ENCODE data around the gene PRKCQ.

DNA sequence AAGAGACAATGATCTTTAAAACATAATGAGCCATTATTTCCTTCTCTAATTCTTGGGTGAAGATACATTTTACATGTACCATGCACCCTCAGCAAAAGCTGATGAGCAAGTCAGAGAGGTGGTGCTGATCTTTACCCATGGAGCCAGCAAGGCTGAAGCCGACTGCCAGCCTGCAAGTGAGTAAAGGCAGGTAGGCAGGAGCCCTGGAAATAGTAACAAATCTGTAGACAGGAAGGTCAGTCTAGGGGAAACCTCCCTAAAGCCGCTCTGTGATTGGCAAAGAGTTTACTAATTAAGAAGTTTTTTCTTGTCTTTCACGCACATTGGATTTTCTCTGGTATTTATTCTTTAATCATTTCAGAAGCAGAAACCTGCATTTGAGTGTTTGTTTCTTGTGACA, 67.9 kb downstream of the PRKCQ start:
- TF ChIP-seq CTCF (IDR thresholded peaks at IDR 0.05; ENCODE audit: insufficient read depth, low read length) (no peak), POLR2AphosphoS5 (IDR thresholded peaks at IDR 0.05; ENCODE audit: low read depth) (no peak), GABPA (IDR thresholded peaks at IDR 0.05; ENCODE audit: low read depth) (no peak)
- TF ChIP-seq, protein P1, sequence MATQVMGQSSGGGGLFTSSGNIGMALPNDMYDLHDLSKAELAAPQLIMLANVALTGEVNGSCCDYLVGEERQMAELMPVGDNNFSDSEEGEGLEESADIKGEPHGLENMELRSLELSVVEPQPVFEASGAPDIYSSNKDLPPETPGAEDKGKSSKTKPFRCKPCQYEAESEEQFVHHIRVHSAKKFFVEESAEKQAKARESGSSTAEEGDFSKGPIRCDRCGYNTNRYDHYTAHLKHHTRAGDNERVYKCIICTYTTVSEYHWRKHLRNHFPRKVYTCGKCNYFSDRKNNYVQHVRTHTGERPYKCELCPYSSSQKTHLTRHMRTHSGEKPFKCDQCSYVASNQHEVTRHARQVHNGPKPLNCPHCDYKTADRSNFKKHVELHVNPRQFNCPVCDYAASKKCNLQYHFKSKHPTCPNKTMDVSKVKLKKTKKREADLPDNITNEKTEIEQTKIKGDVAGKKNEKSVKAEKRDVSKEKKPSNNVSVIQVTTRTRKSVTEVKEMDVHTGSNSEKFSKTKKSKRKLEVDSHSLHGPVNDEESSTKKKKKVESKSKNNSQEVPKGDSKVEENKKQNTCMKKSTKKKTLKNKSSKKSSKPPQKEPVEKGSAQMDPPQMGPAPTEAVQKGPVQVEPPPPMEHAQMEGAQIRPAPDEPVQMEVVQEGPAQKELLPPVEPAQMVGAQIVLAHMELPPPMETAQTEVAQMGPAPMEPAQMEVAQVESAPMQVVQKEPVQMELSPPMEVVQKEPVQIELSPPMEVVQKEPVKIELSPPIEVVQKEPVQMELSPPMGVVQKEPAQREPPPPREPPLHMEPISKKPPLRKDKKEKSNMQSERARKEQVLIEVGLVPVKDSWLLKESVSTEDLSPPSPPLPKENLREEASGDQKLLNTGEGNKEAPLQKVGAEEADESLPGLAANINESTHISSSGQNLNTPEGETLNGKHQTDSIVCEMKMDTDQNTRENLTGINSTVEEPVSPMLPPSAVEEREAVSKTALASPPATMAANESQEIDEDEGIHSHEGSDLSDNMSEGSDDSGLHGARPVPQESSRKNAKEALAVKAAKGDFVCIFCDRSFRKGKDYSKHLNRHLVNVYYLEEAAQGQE (IDR thresholded peaks at IDR 0.05; ENCODE audit: insufficient replicate concordance, low read depth): no peak

Measured in HL-60 (cell line).